Activated CD8-positive, alpha-beta memory T cell treated with anti-CD3 and anti-CD28 coated beads, Interleukin-2, amount 50 U/mL, for 24 hours (primary cell): Measurements from ENCODE around the gene NKAIN2.
"Not testable (repeated sequence)": the region's sequence is repeated elsewhere in the genome, so short reads cannot be mapped to it uniquely, and the experiment has no call there.

Source experiments
- DNase-seq: peaks from one replicate; pipeline ENCODE4 v3.0.0-alpha.2; 2020; ENCODE audit errors: extremely low read depth

Gene NKAIN2

DNA sequence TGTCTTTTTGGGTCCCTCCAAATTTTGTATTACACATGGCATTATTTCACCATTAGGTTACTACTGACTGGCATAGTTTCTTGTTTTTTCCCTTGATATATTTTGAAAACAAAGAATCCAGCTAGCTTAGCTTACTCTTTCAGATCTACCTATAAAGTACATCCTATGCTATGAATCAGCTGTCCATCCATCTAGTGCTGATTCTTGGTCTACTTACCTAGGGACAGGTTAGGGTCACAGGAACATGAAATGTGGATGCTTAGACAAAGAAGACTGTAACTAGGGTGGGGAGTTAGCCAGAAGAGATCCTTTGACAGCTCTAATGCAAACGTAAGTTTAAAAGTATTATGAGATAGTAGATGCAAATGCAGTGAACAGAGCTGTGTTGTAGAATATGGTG lies 91.7 kb downstream of the NKAIN2 start:
- no peak for DNase-seq

DNA sequence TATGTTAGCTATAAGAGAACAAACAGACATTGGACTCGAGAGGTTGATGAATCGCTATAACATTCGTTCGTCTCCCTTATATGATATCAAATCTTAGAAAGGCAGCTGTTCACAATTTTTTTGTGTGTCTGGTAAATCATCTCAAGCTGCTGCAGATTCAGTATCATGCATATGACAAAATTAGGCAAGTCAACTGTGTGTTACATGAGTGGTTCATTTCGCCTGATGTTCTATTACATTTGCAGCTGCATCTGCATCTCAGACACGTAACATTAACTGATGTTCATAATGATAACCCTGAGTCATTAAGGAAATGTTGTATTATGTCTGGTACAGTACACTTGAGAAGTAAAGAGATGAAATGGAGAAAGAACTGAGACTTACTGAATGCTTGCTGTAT lies 92.1 kb downstream of the NKAIN2 start:
- no peak for DNase-seq

DNA sequence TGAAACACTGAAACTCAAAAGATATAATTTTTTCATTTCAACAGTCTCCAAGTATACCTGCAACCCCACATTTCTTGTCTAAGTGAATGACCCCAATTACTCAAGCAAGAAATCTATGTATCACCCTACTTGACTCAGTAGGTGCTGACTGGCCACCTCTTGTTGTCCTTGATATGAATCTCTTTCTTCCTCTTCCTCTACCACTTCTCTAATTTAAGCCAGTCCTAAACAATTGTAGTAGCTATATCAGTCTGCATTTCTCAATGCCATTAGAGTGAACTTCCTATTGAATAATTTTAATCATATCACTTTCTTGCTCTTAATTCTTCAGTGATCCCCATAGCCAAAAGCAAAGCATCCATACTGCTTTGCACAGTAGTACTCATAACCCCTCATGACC lies 93.2 kb downstream of the NKAIN2 start:
- no peak for DNase-seq

- no peak for DNase-seq
These were observed 94.3 kb downstream of the NKAIN2 start for GRCh38 chr6:123897965-123898364.

DNA sequence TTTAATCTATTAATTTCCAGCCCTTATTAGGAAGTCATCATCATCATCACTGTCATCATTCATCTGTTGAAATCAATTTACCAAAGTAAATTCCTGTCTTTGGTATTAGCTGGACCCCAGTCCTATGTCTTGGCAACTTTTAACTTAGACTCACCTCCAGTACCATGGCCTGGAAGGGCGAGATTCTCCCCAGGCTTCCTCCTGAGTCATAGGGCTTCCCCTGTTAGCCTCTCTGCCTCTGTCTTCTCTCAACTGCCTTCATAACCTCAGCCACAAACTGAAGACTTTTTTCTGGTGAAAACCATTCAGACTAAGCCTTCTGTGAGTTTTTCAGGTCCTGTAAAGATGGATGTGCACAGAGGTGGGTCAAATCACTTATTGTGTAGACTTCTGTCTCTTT lies 95.0 kb downstream of the NKAIN2 start:
- DNase-seq = no peak

DNA sequence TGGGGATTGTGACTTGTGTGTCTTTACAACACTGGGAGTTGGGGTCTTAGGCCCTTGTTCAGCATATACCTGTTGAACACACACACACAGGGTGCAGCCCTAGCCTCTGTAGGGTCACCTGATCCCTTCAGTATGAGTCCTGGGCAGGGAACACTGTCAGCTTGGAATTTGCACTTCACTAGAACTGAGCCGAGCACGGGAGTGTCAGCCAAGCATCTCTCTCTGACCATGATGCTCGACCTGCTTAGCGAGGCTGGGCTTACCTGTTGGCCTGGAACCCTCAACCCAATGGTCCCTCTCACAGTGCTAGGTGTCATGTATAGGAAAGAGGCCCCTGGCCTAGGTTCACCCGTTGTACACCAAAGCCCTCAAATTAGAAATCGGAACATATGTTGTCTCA lies 96.1 kb downstream of the NKAIN2 start:
- DNase-seq = no peak

DNA sequence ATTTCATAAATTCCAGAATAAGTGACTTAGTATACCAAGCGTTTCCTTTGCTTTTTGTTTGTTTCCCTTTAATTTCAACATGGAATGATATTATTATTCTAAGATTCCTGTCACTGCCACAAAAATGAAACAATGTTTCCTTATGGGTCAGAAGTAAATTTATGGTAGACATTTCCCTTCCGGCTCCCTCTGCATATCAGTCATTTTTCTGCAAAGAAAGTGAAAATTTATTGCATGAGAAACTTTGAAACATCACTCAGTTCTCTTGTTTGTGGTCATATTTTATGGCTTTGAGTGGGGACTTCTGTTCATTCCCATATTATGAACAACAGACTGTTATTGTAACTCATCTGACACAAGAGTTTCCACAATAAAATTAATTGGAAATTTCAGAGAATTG lies 97.8 kb downstream of the NKAIN2 start:
- DNase-seq = no peak

DNA sequence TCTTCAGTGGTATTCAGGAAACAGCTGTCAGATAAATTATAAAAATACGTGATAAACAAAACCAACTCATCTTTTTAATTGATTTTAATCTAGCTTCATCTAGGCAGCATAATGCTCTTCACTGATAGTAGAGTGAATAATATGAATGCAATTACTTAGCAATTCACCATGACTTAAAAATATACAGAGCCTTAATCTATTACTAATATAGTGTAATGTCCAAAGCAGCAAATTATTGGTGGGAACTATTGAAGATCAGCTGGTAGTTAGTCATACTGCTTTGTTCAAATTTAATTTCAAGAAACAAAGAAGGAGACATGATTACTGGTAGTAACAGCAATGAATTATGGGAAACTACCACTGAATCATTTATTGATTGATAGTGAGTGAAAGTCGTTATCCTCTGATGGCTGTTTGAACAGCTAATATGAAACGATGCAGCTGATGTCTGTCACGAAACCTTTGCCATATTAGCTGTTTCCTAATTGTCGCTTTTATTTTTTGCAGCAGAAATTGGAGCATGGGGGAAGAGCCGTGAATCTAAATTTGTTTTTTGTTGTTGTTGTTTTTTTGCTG lies 99.2 kb downstream of the NKAIN2 start:
- no peak for DNase-seq

DNA sequence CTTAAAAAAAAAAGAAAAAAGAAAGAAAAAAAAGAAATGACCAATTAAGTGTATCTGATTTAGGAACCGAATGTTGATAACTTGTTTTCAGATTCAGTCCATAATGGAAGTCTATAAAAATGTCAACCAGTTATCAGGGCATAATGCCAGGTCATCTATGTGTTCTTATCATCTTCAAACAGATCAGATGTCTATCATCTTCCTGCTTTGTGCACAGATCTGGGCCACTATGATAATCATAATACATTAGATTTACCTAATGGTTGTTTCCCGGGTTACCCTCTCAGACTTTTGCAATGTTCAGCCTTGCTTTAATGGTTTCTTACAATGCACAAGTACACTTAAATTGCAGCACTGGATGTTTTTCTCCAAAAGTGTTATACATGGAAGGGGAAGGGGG lies 100.6 kb downstream of the NKAIN2 start:
- DNase-seq = no peak

DNA sequence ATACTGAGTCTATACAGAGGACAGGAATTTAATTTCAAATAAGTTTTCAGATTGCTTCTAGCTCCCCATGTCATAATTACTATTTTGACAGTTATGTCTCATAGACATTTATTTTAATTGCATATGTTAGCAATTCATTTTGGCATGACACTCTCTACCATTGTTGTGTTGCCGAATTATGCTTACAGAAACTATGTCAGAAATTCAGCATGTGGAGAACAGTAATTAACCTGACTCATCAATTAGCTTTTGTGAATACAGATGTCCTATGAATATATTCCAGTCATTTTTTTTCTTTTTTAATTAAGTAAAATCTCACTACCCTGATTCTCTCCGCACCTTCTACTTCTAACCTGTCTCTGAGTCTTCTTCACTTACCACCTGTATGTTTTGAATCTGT lies 105.1 kb downstream of the NKAIN2 start:
- DNase-seq = no peak

DNA sequence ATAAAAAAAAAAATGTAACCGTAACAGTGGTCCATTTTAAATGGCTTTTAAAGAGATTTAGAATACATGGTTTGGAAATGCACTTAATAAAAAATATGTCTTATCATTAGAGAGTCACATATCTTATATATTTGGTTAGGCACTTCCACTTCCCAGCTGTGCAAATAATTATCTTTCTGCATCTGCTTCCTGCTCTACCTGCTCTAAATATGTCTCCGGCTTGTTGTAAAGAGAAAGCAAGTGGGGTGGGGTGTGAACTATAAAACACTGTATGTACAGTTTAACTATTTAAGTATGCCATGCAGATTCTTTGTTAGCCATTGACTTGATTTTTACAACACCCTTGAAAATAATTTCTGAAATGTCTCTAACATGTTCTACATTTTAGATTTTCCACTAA lies 106.3 kb downstream of the NKAIN2 start:
- no peak for DNase-seq

DNA sequence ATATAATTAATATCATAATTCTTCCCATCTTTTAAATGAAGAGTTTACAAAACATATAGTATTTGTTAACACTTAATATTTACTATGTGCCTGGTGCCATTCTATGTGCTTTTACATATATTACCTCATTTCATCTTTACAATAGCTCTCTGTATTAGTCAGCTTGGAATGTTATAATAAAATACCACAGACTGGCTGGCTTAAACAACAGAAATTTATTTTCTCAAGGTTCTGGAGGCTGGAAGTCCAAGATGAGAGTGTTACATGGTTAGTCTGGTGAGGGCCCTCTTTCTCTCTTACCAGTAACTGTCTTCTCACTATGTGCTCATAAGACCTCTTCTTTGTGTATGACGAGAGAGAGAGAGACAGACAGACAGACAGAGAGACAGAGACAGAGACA lies 110.2 kb downstream of the NKAIN2 start:
- DNase-seq = no peak

DNA sequence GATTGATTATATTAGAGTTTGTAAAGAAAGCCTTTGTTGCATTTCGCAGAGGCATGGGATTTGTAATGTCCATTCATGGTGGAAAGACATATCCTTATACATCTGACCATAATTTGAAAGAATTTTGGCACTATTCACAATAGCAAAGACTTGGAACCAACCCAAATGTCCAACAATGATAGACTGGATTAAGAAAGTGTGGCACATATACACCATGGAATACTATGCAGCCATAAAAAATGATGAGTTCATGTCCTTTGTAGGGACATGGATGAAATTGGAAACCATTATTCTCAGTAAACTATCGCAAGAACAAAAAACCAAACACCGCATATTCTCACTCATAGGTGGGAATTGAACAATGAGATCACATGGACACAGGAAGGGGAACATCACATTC lies 119.7 kb downstream of the NKAIN2 start:
- DNase-seq = not testable (repeated sequence)

GRCh38 chr6:123925350-123925749 lies 121.7 kb downstream of the NKAIN2 start:
- DNase-seq = no peak

DNA sequence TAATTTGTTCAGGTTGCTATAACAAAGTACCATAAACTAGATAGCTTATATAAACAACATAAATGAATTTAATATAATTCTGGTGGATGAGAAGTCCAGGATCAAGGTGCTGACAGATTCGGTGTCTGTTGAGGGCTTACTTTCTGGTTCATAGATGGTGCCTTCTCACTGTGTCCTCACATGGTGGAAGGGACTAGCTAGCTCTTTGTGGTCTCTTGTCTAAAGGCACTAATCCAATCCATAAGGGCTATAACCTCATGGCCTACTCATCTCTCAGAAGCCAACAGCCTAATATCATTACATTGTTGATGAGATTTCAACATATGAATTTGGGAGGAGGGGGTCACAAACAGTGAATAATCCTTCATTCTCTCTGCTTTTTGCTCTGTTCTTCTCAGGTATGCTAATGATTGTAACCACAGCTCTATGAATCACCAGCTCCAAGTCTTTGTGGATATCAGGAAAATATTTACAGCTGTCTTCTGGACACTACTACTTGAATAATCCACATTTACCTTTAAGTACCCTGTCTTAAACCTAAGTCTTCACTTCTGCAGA lies 122.3 kb downstream of the NKAIN2 start:
- no peak for DNase-seq

- DNase-seq = no peak
These were observed 124.9 kb downstream of the NKAIN2 start for GRCh38 chr6:123928529-123928928.

DNA sequence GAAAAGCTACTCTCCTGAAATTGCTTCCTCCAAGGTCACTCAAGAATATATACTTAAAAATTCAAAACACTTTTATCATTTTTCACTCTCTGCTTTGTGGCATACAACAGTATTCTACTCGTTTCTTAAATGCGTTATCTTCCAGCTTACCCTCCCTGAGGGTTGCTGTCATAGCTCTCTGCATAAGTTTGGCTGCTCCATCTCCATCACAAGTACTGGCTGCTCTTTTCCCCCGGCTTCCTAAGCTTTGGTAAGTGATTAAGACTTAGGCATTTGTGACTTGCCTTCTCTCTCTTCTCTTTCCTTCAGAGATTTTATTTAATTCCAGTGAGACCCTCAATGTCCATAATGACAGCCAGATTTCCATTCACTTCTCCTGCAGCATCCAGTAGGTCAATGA lies 128.3 kb downstream of the NKAIN2 start:
- no peak for DNase-seq

GRCh38 chr6:123940551-123940950 lies 136.9 kb downstream of the NKAIN2 start:
- no peak for DNase-seq

GRCh38 chr6:123941855-123942254 lies 138.2 kb downstream of the NKAIN2 start:
- DNase-seq = no peak

DNA sequence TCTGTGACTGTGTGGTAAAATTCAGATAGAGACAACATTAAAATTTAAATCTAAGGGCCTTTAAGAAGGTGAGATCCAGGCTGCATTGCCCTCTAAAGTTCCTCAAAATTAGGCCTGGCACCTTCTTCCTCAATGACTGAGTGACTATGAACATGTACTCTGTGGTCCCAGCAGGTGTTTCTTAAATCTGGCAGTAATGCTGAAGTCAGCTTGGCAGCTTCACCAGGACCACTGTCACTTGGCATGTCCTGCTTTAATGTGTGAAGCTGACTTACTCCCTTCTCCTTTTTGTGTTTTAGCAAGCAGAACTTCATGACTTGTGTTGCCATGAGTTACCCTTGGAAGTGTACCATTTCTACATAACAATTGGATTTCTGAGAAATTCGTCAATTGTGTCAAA lies 141.7 kb downstream of the NKAIN2 start:
- no peak for DNase-seq

GRCh38 chr6:123953920-123954319 lies 150.3 kb downstream of the NKAIN2 start:
- DNase-seq = no peak

GRCh38 chr6:123956492-123957139 lies 153.0 kb downstream of the NKAIN2 start:
- no peak for DNase-seq

DNA sequence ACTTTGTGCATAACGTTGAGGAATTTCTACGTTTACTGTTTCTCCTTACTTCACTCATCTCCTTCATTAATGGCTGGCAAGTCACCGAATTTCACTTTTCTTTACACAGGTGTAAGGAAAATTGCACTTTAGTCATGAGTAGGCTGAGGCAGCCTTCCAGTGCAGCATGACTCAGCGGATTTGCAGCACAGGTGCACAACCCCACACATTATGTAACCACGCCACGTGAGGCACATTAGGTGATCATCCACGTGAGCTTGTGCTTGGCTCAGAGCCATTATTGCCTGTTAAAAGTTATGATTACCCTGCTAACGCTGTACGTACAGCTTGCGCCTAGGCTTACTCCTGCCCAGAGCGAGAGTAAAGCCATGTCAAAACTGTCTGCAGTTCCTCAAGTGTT lies 158.8 kb downstream of the NKAIN2 start:
- DNase-seq = no peak

DNA sequence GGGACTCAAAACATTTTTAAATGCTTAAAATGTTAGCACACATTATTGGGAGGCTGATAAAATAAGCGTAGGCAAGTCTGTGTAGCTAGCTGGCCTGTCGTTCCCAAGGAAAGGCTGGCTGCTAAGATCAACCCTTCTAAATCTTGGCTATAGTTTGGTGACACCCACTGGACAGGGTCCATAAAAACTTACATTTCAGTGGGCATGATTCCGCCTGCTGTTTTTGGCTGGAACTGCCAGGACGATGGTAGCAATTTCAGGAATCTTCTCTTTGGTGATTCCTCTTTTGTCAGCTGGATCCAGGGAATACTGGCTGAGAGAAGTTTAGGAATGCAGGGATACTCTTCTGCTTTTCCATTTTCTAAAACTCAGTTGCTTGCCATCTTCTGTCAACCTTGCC lies 162.2 kb downstream of the NKAIN2 start:
- DNase-seq = no peak
